Activated CD4-positive, CD25-positive, alpha-beta regulatory T cell treated with anti-CD3 and anti-CD28 coated beads, Interleukin-2, amount 50 U/mL, for 16 hours (primary cell): ENCODE results near the gene CNOT3.
"Not testable (repeated sequence)": the region's sequence is repeated elsewhere in the genome, so short reads cannot be mapped to it uniquely, and the experiment has no call there.

Experiments used
- DNase-seq: peaks from one replicate; pipeline ENCODE4 v3.0.0-alpha.2; 2020; ENCODE audit warnings: low read depth, low spot score

The CNOT3 gene

GRCh38 chr19:54169149-54169740 is 31.7 kb downstream of the CNOT3 start:
- no peak for DNase-seq

GRCh38 chr19:54171736-54172431 is 34.3 kb downstream of the CNOT3 start:
- DNase-seq, result not testable (repeated sequence)

GRCh38 chr19:54172471-54173358 is 35.2 kb downstream of the CNOT3 start, which contains the start of gene TMC4:
Gene TMC4 (minus strand): TSS chr19:54173160. CDS start chr19:54173117, 43 bp downstream.
- no peak for DNase-seq

- no peak for DNase-seq
These were observed 35.8 kb downstream of the CNOT3 start for GRCh38 chr19:54173359-54173699.

- no peak for DNase-seq
These were observed 36.6 kb downstream of the CNOT3 start for GRCh38 chr19:54173951-54174834.

GRCh38 chr19:54178581-54179261 is 41.2 kb downstream of the CNOT3 start:
- DNase-seq, result no peak

GRCh38 chr19:54179262-54179852 is 41.8 kb downstream of the CNOT3 start:
- DNase-seq, result no peak

GRCh38 chr19:54179921-54180461 is 42.4 kb downstream of the CNOT3 start:
- DNase-seq, result no peak

GRCh38 chr19:54180691-54181091 is 43.1 kb downstream of the CNOT3 start:
- no peak for DNase-seq

GRCh38 chr19:54181894-54182293 is 44.3 kb downstream of the CNOT3 start:
- DNase-seq, result not testable (repeated sequence)

GRCh38 chr19:54183431-54183830 is 45.9 kb downstream of the CNOT3 start:
- no peak for DNase-seq

- DNase-seq, result no peak
These were observed 48.8 kb downstream of the CNOT3 start for GRCh38 chr19:54186351-54186750.

GRCh38 chr19:54186934-54187381 is 49.4 kb downstream of the CNOT3 start:
- DNase-seq, result no peak

GRCh38 chr19:54188215-54188871 is 50.8 kb downstream of the CNOT3 start:
- DNase-seq, result no peak

GRCh38 chr19:54189145-54189734 is 51.7 kb downstream of the CNOT3 start, which contains the start of gene MBOAT7:
Gene MBOAT7 (minus strand): TSS chr19:54189580. CDS start chr19:54188508, 1,072 bp downstream.
- no peak for DNase-seq

GRCh38 chr19:54189735-54190502 is 52.4 kb downstream of the CNOT3 start:
- peak; percentile 100 for DNase-seq

- DNase-seq, result peak; percentile 100
These were observed 53.0 kb downstream of the CNOT3 start for GRCh38 chr19:54190503-54191010.
